Measurements from ENCODE around the gene NAT8.
"Not testable (repeated sequence)": the region's sequence is repeated elsewhere in the genome, so short reads cannot be mapped to it uniquely, and the experiment has no call there.

GRCh38 chr2:73679237-73679636 lies 37.0 kb upstream of the NAT8 start:
- TF ChIP-seq CTCF (conservative IDR thresholded peaks at IDR 0.05 in 1 of 2, IDR thresholded peaks at IDR 0.05 in 1 of 2; ENCODE audit: low read depth in 1 of 2, low read length in 2 of 2); EZH2 (IDR thresholded peaks at IDR 0.05; ENCODE audit: low read length, missing control alignments): not testable (repeated sequence)

Measured in fibroblast of lung (primary cell).